ENCODE measurements around the gene IL31RA.

Gene IL31RA

DNA sequence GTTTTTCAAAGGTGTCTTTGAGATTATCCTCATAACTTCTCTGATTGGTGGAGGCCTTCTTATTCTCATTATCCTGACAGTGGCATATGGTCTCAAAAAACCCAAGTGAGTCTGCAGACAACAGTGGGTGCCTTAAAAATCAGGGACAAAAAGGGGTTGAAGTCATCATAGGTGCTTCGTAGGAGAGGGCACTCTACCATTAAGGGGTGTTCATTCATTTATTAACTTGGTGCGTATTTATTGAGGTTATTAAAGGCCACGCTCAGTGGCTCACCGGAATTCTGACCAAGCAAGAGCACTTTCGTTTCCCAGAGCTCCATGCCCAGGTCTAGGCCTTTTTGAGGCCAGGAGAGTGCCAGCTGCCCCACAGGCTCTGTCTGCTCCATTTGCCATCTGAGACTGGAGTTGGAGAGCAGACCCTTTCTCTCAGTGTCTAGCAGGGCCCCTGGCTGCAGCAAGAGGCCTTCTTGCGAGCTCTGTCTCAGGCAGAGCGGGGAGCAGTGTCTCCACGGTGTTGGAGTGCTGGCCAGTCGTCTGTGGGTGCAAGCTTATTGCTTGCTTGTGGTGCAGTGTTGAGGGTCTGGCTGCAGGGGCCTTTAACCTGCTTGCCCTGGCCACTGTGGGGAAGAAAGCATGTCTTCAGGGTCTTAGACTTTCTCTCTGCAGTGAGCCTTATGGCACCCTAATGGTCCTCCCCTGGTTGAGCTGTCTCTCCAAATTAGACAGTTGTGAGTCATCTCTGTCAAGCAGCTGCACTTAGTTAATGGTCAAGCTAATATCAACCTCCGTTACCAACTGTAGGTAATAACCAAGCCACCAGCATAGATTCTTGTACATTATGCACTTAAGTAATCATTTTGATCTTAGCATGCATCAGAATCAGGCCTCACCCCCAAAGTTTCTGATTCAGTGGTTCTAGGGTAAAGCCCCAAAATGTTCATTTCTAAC lies 62.6 kb downstream of the IL31RA start:
- Histone ChIP-seq H3K4me2 (ENCODE audit: low read depth, low read length, poor library complexity, severe bottlenecking) (no peak overlapping the region), H3K27me3 (ENCODE audit: low read length) (0 out of 2 replicates have a peak, but pooled peaks cover 2% of the 10 kb centered on the region), H3K27ac (ENCODE audit: low read depth, low read length) (no peak overlapping the region), H4K20me1 (ENCODE audit: low read depth, low read length) (no peaks in the 10 kb centered on the region), H3K9me2 (replicated peaks; ENCODE audit: insufficient read depth, low read length) (no peaks in the 10 kb centered on the region), H3F3A (ENCODE audit: insufficient read depth) (no peaks in the 10 kb centered on the region), H3K9ac (ENCODE audit: low read length) (no peak overlapping the region), H2AFZ (ENCODE audit: low read depth, low read length, severe bottlenecking) (no peak overlapping the region), H3K4me3 (ENCODE audit: insufficient read depth, low read length, poor library complexity, severe bottlenecking) (no peak overlapping the region), H3K36me3 (ENCODE audit: low read length) (no peaks in the 10 kb centered on the region), H3K79me2 (ENCODE audit: insufficient read depth, low read length) (no peaks in the 10 kb centered on the region), H3K9me3 (ENCODE audit: insufficient read depth, low read length) (no peaks in the 10 kb centered on the region)
- TF ChIP-seq, protein P1, sequence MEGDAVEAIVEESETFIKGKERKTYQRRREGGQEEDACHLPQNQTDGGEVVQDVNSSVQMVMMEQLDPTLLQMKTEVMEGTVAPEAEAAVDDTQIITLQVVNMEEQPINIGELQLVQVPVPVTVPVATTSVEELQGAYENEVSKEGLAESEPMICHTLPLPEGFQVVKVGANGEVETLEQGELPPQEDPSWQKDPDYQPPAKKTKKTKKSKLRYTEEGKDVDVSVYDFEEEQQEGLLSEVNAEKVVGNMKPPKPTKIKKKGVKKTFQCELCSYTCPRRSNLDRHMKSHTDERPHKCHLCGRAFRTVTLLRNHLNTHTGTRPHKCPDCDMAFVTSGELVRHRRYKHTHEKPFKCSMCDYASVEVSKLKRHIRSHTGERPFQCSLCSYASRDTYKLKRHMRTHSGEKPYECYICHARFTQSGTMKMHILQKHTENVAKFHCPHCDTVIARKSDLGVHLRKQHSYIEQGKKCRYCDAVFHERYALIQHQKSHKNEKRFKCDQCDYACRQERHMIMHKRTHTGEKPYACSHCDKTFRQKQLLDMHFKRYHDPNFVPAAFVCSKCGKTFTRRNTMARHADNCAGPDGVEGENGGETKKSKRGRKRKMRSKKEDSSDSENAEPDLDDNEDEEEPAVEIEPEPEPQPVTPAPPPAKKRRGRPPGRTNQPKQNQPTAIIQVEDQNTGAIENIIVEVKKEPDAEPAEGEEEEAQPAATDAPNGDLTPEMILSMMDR (IDR thresholded peaks at IDR 0.05; ENCODE audit: insufficient read depth, low read length, poor library complexity, severe bottlenecking): no peak
- TF ChIP-seq EZH2phosphoT487 (conservative IDR thresholded peaks at IDR 0.05; ENCODE audit: low read length): no peak

DNA sequence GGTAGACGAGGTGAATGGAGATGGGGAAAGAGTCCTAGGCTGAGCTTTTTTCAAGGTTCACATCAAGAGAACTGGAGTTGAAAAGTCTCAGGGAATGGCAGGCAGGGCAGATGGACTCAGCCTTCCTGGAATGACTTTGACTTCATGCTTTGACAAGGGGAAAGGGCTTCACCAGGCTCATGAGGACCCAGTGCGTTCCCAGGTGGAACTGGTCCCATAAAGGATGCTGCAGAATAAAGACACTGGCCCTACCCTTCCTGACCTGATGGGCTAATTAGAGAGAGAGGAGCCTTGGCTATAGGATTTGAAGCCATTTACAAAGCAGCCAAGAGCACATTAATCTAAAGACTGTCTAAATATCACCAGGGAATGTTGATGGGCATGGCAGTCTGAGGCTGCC lies 63.8 kb downstream of the IL31RA start:
- TF ChIP-seq EZH2phosphoT487 (conservative IDR thresholded peaks at IDR 0.05; ENCODE audit: low read length): no peak
- TF ChIP-seq, protein P1 (IDR thresholded peaks at IDR 0.05; ENCODE audit: insufficient read depth, low read length, poor library complexity, severe bottlenecking): no peak
- H3K4me2 ChIP-seq (ENCODE audit: low read depth, low read length, poor library complexity, severe bottlenecking): no peak overlapping the region
- H3K27me3 ChIP-seq (ENCODE audit: low read length): 0 out of 2 replicates have a peak, but pooled peaks cover 2% of the 10 kb centered on the region
- no peak overlapping the region for H3K4me3 ChIP-seq (ENCODE audit: insufficient read depth, low read length, poor library complexity, severe bottlenecking)
- H3F3A ChIP-seq (ENCODE audit: insufficient read depth): no peaks in the 10 kb centered on the region
- H3K79me2 ChIP-seq (ENCODE audit: insufficient read depth, low read length): no peaks in the 10 kb centered on the region
- no peak overlapping the region for H3K27ac ChIP-seq (ENCODE audit: low read depth, low read length)
- H3K9me2 ChIP-seq (replicated peaks; ENCODE audit: insufficient read depth, low read length): no peaks in the 10 kb centered on the region
- H3K36me3 ChIP-seq (ENCODE audit: low read length): no peaks in the 10 kb centered on the region
- no peak overlapping the region for H2AFZ ChIP-seq (ENCODE audit: low read depth, low read length, severe bottlenecking)
- no peaks in the 10 kb centered on the region for H4K20me1 ChIP-seq (ENCODE audit: low read depth, low read length)
- no peak overlapping the region for H3K9ac ChIP-seq (ENCODE audit: low read length)
- no peaks in the 10 kb centered on the region for H3K9me3 ChIP-seq (ENCODE audit: insufficient read depth, low read length)

DNA sequence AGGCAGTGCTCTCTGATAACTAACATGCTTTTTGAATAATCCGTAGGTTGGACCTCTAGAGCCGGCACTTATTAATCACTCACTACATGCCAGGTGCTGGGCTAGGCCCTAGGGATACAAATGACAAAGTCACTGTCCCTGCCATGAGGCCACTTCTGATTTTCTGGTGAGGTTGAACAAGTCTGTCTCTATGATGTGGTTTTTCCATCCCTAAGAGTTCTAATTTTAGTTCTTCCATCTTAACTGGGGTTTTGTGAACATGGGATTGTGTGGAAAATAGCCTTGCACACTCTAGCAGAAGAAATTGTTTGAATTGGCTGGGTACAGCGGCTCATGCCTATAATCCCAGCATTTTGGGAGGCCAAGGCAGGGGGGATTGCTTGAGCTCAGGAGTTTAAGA lies 64.6 kb downstream of the IL31RA start:
- H3F3A ChIP-seq (ENCODE audit: insufficient read depth): no peaks in the 10 kb centered on the region
- TF ChIP-seq, protein P1 (IDR thresholded peaks at IDR 0.05; ENCODE audit: insufficient read depth, low read length, poor library complexity, severe bottlenecking): no peak
- TF ChIP-seq EZH2phosphoT487 (conservative IDR thresholded peaks at IDR 0.05; ENCODE audit: low read length): no peak

More for the DNA sequence above, 64.6 kb downstream of the IL31RA start:
- no peak overlapping the region for H2AFZ ChIP-seq (ENCODE audit: low read depth, low read length, severe bottlenecking)
- H3K4me3 ChIP-seq (ENCODE audit: insufficient read depth, low read length, poor library complexity, severe bottlenecking): no peak overlapping the region
- no peak overlapping the region for H3K4me2 ChIP-seq (ENCODE audit: low read depth, low read length, poor library complexity, severe bottlenecking)
- H3K9me3 ChIP-seq (ENCODE audit: insufficient read depth, low read length): no peaks in the 10 kb centered on the region
- no peak overlapping the region for H3K27ac ChIP-seq (ENCODE audit: low read depth, low read length)
- no peaks in the 10 kb centered on the region for H3K36me3 ChIP-seq (ENCODE audit: low read length)
- H3K79me2 ChIP-seq (ENCODE audit: insufficient read depth, low read length): no peaks in the 10 kb centered on the region
- no peaks in the 10 kb centered on the region for H3K9me2 ChIP-seq (replicated peaks; ENCODE audit: insufficient read depth, low read length)
- no peaks in the 10 kb centered on the region for H4K20me1 ChIP-seq (ENCODE audit: low read depth, low read length)
- no peak overlapping the region for H3K9ac ChIP-seq (ENCODE audit: low read length)
- no peaks in the 10 kb centered on the region for H3K27me3 ChIP-seq (ENCODE audit: low read length)

Data from SU-DHL-6 (cell line).